GM18870 (cell line): Measurements from ENCODE around the gene KDM4B.

ENCODE experiments used
- ATAC-seq: cut with Tn5 transposase; IDR thresholded peaks from one replicate; pipeline ENCODE4 v1.9.1; 2021; ENCODE audit warnings: moderate library complexity; ENCODE audit not compliant: unreplicated experiment

Gene KDM4B

DNA sequence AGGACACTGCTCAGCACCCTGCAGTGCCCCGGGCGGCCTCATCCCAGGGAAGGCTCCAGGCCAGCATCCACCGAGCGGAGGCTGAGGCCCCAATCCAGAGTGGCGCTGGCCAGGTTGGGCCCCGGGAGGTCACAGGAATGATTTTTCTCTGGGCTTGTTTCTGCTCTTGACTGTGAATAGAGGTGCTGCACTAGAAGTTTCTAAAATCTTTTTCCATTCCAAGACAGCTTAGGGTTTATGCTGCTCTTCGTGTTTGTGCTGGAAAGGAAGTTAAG is 15.1 kb downstream of the KDM4B start:
- no peak for ATAC-seq

GRCh38 chr19:4984438-4984990 is 15.6 kb downstream of the KDM4B start:
- ATAC-seq, result no peak

- ATAC-seq, result no peak
Observed at GRCh38 chr19:4985551-4985991, 16.7 kb downstream of the KDM4B start.

GRCh38 chr19:4986056-4986455 is 17.1 kb downstream of the KDM4B start:
- no peak for ATAC-seq

DNA sequence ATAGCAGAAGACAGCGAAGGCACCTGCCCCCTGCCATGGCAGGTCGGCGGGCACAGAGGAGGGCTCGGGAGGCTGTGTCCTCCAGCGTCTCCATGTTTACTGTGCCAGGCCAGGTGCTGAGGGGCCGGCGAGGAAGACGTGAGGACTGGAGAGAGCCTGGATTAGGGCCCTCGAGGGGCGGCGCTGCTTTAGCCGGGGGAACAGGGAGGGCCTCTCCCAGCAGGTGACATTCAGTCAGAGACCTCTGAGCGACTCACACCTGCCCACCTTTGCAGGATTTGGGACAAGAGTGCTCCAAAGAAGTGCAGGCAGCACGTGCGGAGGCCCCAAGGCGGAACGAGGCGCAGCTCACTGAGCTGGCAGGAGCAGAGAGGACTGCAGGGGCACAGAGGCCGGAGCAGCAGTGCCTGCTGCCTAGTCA is 17.6 kb downstream of the KDM4B start:
- ATAC-seq, result no peak

- ATAC-seq, result no peak
Observed at GRCh38 chr19:4987256-4987655, 18.3 kb downstream of the KDM4B start.

DNA sequence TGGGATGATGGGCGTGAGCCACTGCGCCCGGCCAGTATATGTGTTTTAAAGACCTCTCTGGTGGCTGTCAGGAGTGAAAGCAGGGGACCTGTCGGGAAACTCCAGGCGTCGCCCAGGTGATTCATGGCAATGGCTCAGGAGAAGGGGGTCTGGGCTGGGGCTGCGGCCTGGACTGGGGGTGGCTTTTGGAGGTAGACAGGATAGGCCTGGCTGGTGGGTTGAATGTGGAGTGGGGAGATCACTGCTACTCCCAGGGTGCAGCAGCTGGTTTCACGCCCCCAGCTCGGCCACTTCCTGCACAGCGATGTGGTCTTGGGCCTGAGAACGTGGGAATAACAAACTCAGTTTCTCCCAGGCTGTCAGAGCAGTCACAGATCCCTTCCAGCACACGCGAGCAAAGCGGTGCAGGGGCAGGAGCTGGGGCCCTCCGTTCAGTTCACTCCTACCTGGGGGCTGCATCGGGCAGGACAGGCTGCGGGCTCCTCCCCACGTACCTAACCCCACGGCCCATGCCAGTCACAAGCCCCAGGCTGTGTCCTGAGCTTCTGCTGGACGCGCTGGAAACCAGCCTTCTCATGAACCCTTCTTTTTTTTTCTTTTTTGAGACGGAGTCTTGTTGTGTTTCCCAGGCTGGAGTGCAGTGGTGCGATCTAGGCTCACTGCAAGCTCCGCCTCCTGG is 18.9 kb downstream of the KDM4B start:
- ATAC-seq, result no peak

DNA sequence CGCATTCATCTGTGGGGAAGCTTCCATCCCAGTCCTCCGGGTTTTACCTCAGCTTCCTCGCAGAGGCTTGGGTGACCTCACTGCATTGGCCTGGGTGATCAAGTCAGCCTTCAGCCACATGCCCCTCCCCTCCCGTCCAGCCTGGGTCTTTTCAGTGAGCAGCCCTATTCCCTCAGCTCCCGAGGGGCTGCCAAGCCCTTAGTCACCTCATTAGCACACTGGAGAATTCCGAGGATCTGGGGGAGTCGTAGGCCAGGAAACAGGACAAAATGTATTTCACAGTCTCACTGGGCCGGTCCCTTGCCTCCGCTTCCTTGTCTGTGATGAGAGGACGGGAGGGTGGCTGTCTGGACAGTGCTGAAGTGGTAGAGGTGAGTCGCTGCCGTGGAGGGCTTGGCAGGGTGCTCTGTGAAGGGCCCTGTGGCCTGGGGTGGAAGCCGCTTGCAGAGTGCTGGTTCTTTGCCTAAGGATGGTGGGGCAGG is 19.9 kb downstream of the KDM4B start:
- ATAC-seq, result no peak

GRCh38 chr19:4990306-4990705 is 21.4 kb downstream of the KDM4B start:
- no peak for ATAC-seq

- ATAC-seq, result no peak
Observed at GRCh38 chr19:4991538-4991937, 22.6 kb downstream of the KDM4B start.

- ATAC-seq, result no peak
Observed at GRCh38 chr19:4991996-4992698, 23.2 kb downstream of the KDM4B start.

GRCh38 chr19:4993683-4994082 is 24.8 kb downstream of the KDM4B start:
- no peak for ATAC-seq

DNA sequence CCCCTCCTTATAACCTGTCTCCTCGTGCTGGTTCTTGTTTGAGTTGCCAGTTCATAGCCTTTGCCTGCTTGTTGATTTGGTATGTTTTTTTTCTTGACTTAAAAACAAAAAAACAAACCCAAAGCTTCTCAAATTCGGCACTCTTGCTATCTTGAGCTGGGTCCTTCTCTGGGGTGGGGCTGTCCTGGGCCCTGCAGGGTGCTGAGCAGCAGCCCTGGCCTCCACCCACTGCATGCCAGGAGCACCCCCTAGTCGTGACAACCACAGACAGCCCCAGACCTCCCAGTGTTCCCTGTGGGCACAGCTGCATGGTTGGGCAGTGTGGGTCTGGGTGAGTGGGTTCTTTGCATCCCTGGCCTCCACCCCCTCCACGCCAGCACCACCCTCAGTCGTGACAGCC is 27.8 kb downstream of the KDM4B start:
- ATAC-seq, result no peak

DNA sequence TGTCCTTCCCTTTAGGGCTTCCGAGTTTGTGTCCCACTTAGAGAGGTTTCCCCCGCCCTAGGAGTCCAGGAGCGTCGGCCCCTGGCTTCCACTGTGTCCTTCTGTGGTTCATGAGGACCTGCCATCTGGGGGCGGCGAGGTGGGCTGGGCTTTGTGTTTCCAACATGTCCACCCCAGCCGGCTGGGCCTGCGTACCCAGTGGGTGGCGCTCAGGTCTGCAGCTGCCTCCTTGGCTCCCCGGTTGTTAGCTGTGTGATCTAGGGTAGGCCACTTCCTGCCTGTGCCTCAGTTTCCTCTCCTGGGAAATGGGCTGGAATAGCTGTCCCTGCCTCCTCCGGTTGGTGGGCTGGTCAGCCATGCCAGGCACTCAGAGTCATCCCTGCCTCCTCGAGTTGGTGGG is 28.4 kb downstream of the KDM4B start:
- no peak for ATAC-seq

GRCh38 chr19:5000120-5000611 is 31.3 kb downstream of the KDM4B start:
- no peak for ATAC-seq

DNA sequence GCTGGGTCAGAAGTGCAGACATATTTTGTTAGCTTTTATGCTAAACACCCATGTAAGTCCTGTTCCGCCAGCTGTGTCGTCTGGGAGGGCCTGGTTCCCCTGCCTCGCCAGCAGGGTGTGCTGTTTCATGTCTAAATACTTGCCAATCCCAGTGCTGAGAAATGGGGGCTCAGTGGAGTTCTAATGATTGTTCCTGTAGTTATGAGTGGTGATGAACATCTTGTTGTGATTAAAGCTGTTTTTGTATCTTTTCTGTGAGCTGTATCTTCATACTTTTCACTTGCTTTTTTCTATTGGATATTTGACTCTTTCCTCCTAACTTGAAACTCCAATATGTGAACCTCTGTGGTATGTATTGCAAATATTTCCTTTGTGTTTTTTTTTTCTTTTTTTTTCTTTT is 32.7 kb downstream of the KDM4B start:
- ATAC-seq, result no peak

DNA sequence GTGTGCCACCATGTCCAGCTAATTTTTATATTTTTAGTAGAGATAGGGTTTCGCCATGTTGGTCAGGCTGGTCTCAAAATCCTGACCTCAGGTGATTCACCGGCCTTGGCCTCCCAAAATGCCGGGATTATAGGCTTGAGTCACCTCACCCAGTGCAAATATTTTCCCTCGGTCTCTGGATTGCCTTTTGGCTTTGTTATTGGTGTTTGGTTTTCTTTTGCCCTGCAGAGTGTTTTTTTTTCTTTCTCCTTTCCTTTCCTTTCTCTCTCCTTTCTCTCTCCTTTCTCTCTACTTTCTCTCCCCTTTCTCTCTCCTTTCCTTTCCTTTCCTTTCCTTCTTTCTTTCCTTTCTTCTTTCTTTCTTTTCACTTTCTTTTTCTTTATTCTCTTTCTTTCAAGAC is 33.2 kb downstream of the KDM4B start:
- no peak for ATAC-seq

DNA sequence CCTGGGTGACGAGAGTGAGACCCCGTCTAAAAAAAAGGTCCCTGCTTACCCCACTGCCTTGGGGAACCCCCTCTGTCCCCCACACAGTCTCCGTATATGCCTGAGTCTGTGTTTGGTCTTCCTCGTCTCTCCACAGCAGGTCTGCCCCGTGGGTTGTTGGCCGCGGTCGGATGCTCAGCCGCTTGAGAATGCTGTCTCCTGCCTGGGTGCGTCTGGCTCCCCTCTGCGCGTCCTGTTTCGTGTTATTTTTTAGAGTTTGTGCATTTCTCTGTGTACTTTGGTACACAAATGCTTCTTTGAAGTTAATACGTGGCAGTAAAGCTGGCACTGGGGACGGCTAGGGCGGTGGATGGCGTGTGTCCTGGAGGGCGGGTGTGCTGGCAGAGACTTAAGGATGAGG is 34.9 kb downstream of the KDM4B start:
- ATAC-seq, result no peak

DNA sequence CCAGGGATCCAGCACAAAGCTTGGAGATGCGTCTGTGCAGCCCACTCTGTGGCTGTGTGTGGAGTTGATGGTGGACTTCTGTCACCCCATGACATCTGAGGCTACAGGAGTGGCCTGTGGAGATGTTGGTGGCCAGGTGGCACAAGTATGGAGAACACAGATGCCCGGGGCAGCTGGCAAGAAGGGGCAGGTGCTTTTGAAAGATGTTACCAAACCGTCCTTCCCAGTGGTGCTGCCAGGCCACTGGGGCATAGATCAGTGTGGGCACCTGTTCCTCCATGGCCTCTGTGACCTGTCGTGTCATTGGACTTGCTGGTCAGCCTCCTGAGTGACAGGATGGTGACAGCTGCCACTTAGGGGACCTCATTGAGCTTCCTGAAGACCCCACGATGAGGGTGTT is 36.2 kb downstream of the KDM4B start:
- ATAC-seq, result no peak

GRCh38 chr19:5006201-5006600 is 37.3 kb downstream of the KDM4B start:
- ATAC-seq, result no peak

GRCh38 chr19:5006821-5007220 is 37.9 kb downstream of the KDM4B start:
- ATAC-seq, result no peak

DNA sequence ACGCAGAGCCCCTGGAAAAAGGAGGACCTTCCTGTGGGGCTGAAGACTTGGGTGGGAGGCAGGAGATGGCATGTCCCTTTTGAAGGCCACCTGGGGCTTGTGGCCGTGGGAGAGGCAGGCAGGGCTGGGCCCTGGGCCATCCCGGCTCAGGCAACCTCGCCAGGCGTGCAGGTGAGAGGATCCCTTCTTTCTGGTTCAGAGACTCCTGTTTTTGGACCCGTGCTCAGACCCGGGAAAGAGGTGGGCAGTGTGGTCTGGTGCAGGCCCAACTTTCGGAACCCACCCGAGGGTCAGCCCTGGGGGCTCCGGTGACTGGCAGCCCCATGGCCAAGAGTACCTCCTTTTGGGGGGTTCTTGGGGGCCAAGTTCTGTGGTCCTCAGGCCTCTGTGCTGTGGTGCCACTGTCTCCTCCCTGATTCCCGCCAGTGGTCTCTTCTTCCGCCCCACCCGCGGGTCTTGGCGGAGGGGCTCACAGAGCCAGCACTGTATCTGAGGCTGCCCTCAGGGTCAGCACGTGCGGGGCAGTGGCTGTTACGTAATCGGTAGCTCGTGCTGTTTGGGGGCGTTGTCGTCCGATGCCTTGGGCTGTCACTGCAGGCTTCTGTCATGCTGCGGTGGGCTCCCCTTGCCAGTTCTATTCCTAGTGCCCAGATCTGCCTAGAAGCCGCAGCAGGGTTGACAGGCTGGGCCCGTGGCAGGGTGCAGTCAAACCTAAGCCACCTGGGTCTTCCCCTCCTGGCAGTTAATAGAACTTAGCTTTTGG is 42.7 kb downstream of the KDM4B start:
- no peak for ATAC-seq
